ENCODE measurements around the gene ABL1.

ABL1 gene

GRCh38 chr9:130887494-130888144 is 52.6 kb downstream of the ABL1 start:
- no peak for DNase-seq (ENCODE audit: low read depth in 2 of 2, low spot score in 1 of 2)

- DNase-seq (ENCODE audit: low read depth in 2 of 2, low spot score in 1 of 2), result no peak
Measured at GRCh38 chr9:130888146-130888885, 53.3 kb downstream of the ABL1 start.

- no peak for DNase-seq (ENCODE audit: low read depth in 2 of 2, low spot score in 1 of 2)
Measured at GRCh38 chr9:130890124-130890523, 55.1 kb downstream of the ABL1 start.

GRCh38 chr9:130890870-130891687 is 56.0 kb downstream of the ABL1 start:
- no peak for DNase-seq (ENCODE audit: low read depth in 2 of 2, low spot score in 1 of 2)

- no peak for DNase-seq (ENCODE audit: low read depth in 2 of 2, low spot score in 1 of 2)
Measured at GRCh38 chr9:130891688-130892476, 56.8 kb downstream of the ABL1 start.

GRCh38 chr9:130892477-130893304 is 57.6 kb downstream of the ABL1 start:
- no peak for DNase-seq (ENCODE audit: low read depth in 2 of 2, low spot score in 1 of 2)

GRCh38 chr9:130893341-130894101 is 58.5 kb downstream of the ABL1 start:
- DNase-seq (ENCODE audit: low read depth in 2 of 2, low spot score in 1 of 2), result no peak

- DNase-seq (ENCODE audit: low read depth in 2 of 2, low spot score in 1 of 2), result no peak
Measured at GRCh38 chr9:130894546-130894945, 59.5 kb downstream of the ABL1 start.

GRCh38 chr9:130895038-130895437 is 60.0 kb downstream of the ABL1 start:
- DNase-seq (ENCODE audit: low read depth in 2 of 2, low spot score in 1 of 2), result no peak

GRCh38 chr9:130895481-130896232 is 60.6 kb downstream of the ABL1 start:
- no peak for DNase-seq (ENCODE audit: low read depth in 2 of 2, low spot score in 1 of 2)

- no peak for DNase-seq (ENCODE audit: low read depth in 2 of 2, low spot score in 1 of 2)
Measured at GRCh38 chr9:130896233-130897014, 61.4 kb downstream of the ABL1 start, which contains the start of gene QRFP. Gene QRFP (minus strand): TSS chr9:130896812. CDS start chr9:130893838, 2,974 bp downstream.

GRCh38 chr9:130897105-130897751 is 62.2 kb downstream of the ABL1 start:
- no peak for DNase-seq (ENCODE audit: low read depth in 2 of 2, low spot score in 1 of 2)

GRCh38 chr9:130897848-130898551 is 62.9 kb downstream of the ABL1 start:
- no peak for DNase-seq (ENCODE audit: low read depth in 2 of 2, low spot score in 1 of 2)

- no peak for DNase-seq (ENCODE audit: low read depth in 2 of 2, low spot score in 1 of 2)
Measured at GRCh38 chr9:130898552-130898852, 63.4 kb downstream of the ABL1 start.

GRCh38 chr9:130899051-130899748 is 64.1 kb downstream of the ABL1 start:
- DNase-seq (ENCODE audit: low read depth in 2 of 2, low spot score in 1 of 2), result no peak

GRCh38 chr9:130900701-130901497 is 65.8 kb downstream of the ABL1 start:
- no peak for DNase-seq (ENCODE audit: low read depth in 2 of 2, low spot score in 1 of 2)
